Fibroblast of lung (primary cell): Measurements from ENCODE around the gene TUBB.

Experiments
- CTCF ChIP-seq, 2 donors: IDR thresholded peaks in 1 of 2; conservative IDR thresholded peaks in 1 of 2; 1 replicate in 1 of 2; 2 replicates in 1 of 2; pipeline ENCODE4 v1.5.1; 2011 to 2012; ENCODE audit warnings: low read length in 2 of 2, control low read depth in 1 of 2, inconsistent platforms in 1 of 2, low read depth in 1 of 2, mild to moderate bottlenecking in 1 of 2
- EZH2 ChIP-seq: IDR thresholded peaks from 2 replicates; pipeline ENCODE4 v1.5.1; 2012; ENCODE audit warnings: low read length, control low read depth, mild to moderate bottlenecking; ENCODE audit errors: missing control alignments

GRCh38 chr6:30720738-30721197 lies 616 bp downstream of the TUBB start:
- no peak for TF ChIP-seq CTCF (conservative IDR thresholded peaks at IDR 0.05 in 1 of 2, IDR thresholded peaks at IDR 0.05 in 1 of 2; ENCODE audit: low read depth in 1 of 2, low read length in 2 of 2)
- no peak for TF ChIP-seq EZH2
